ENCODE results near the gene GRK5. TPM values are rescaled to one million over a fixed set of nuclear protein-coding genes. Genes with fewer than 3 reads are reported as not detected.
A peak's percentile ranks its signal among the peaks of the same experiment; 100 is the strongest.

GRK5 gene
- total RNA-seq, 1 donor from 2014 or later, result 77.6 TPM

- no peak overlapping the region for H3K4me3 Mint-ChIP-seq (ENCODE audit: unreplicated experiment)
- H3K4me1 Mint-ChIP-seq (ENCODE audit: low read depth, unreplicated experiment), result peaks cover 31% of the 10 kb centered on the region
- no peak for DNase-seq
Observed at GRCh38 chr10:119409906-119410305, 202.5 kb downstream of the GRK5 start.

DNA sequence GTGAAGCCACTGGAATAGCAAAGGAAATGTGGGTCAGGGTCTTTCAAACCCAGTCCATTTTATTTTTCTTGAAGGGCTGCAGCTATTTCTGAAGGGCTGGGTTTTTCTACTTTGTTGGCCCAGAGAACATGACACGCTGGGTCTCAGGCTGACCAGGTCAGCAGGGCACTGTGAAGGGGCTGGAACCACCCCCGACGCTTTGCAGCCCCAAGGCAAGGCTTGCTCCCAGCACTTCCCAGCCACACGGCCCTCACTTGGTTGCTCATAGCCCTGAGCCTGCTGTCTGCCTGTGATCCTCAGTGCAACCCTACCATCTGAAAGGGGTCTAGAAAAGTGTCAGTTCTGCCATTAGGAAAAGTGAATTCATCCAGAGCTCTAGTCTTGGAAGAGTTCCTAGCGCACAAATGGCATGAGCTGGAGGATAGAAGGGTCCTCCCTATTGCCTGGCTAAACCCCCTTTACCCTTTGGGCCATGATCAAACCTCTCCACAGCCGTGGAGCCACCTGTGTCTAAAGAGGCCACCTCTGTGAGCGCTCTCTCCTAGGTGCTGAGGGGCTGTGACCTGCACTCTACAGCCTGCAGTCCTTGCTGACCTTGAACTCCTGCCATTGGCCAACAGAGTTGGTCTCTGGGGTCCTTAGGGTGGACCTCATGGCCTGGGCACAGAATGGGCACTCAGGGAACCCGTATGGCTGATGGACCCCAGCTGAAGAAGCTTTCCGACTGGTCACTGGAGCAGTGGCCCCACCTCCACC lies 203.2 kb downstream of the GRK5 start:
- no peaks in the 10 kb centered on the region for H3K36me3 Mint-ChIP-seq (ENCODE audit: unreplicated experiment)
- no peak overlapping the region for H3K4me3 Mint-ChIP-seq (ENCODE audit: unreplicated experiment)
- H3K4me1 Mint-ChIP-seq (ENCODE audit: low read depth, unreplicated experiment), result peaks cover 28% of the 10 kb centered on the region
- no peak for TF ChIP-seq CTCF (IDR thresholded peaks at IDR 0.05; ENCODE audit: partially characterized antibody, unreplicated experiment)
- DNase-seq, result no peak
- H3K27ac Mint-ChIP-seq (ENCODE audit: unreplicated experiment), result no peak overlapping the region
- peaks cover 23% of the 10 kb centered on the region for H3K27me3 Mint-ChIP-seq (ENCODE audit: unreplicated experiment)
- H3K9me3 Mint-ChIP-seq (ENCODE audit: unreplicated experiment), result peaks cover 15% of the 10 kb centered on the region

More at GRCh38 chr10:119409906-119410305, 202.5 kb downstream of the GRK5 start:
- TF ChIP-seq CTCF (IDR thresholded peaks at IDR 0.05; ENCODE audit: partially characterized antibody, unreplicated experiment), result no peak
- H3K27me3 Mint-ChIP-seq (ENCODE audit: unreplicated experiment), result peaks cover 19% of the 10 kb centered on the region
- peaks cover 13% of the 10 kb centered on the region for H3K9me3 Mint-ChIP-seq (ENCODE audit: unreplicated experiment)
- H3K27ac Mint-ChIP-seq (ENCODE audit: unreplicated experiment), result no peak overlapping the region
- H3K36me3 Mint-ChIP-seq (ENCODE audit: unreplicated experiment), result no peaks in the 10 kb centered on the region

- H3K27ac Mint-ChIP-seq (ENCODE audit: unreplicated experiment), result no peak overlapping the region
- no peak for TF ChIP-seq CTCF (IDR thresholded peaks at IDR 0.05; ENCODE audit: partially characterized antibody, unreplicated experiment)
- no peak for DNase-seq
Observed at GRCh38 chr10:119412244-119413092, 205.1 kb downstream of the GRK5 start.

GRCh38 chr10:119413093-119413453 lies 205.7 kb downstream of the GRK5 start:
- H3K4me3 Mint-ChIP-seq (ENCODE audit: unreplicated experiment), result no peak overlapping the region
- H3K4me1 Mint-ChIP-seq (ENCODE audit: low read depth, unreplicated experiment), result peaks cover 38% of the 10 kb centered on the region
- DNase-seq, result no peak
- TF ChIP-seq CTCF (IDR thresholded peaks at IDR 0.05; ENCODE audit: partially characterized antibody, unreplicated experiment), result no peak
- peak overlapping the region; percentile 96 for H3K27ac Mint-ChIP-seq (ENCODE audit: unreplicated experiment)
- peaks cover 25% of the 10 kb centered on the region for H3K27me3 Mint-ChIP-seq (ENCODE audit: unreplicated experiment)
- H3K9me3 Mint-ChIP-seq (ENCODE audit: unreplicated experiment), result peaks cover 24% of the 10 kb centered on the region
- peaks cover 4% of the 10 kb centered on the region for H3K36me3 Mint-ChIP-seq (ENCODE audit: unreplicated experiment)

More at GRCh38 chr10:119412244-119413092, 205.1 kb downstream of the GRK5 start:
- Mint-ChIP-seq H3K4me3 (ENCODE audit: unreplicated experiment) (no peak overlapping the region), H3K4me1 (ENCODE audit: low read depth, unreplicated experiment) (peaks cover 32% of the 10 kb centered on the region), H3K27me3 (ENCODE audit: unreplicated experiment) (peaks cover 27% of the 10 kb centered on the region), H3K36me3 (ENCODE audit: unreplicated experiment) (peaks cover 1% of the 10 kb centered on the region), H3K9me3 (ENCODE audit: unreplicated experiment) (peaks cover 21% of the 10 kb centered on the region)

Data from glutamatergic neuron (in vitro differentiated cells).